Sigmoid colon (tissue), 4 donors: ENCODE data around the gene RAB3B.

Experiments used
- EP300 ChIP-seq, 4 donors: sonication (generic); formaldehyde crosslinking; IDR thresholded peaks; one replicate each; pipeline ENCODE4 v1.6.1; 2017; ENCODE audit warnings: antibody characterized with exemption in 4 of 4
- POLR2A ChIP-seq, 2 donors: fragments of 450-650 bp; IDR thresholded peaks; one replicate each; pipeline ENCODE4 v1.6.1; 2016; ENCODE audit warnings: antibody characterized with exemption in 2 of 2, mild to moderate bottlenecking in 2 of 2, moderate library complexity in 2 of 2
- POLR2AphosphoS5 ChIP-seq, 4 donors: sonication (generic); formaldehyde crosslinking; IDR thresholded peaks; one replicate each; pipeline ENCODE4 v1.6.1; 2017; ENCODE audit warnings: antibody characterized with exemption in 4 of 4
- TF ChIP-seq, protein P1 (sequence below), 4 experiments: fragments of 450-650 bp in 3 of 4; fragments of 200-600 bp in 1 of 4; IDR thresholded peaks; one replicate each; pipeline ENCODE4 v1.5.1; 2016 to 2019; ENCODE audit warnings: antibody characterized with exemption in 4 of 4, mild to moderate bottlenecking in 3 of 4, moderate library complexity in 2 of 4

DNA sequence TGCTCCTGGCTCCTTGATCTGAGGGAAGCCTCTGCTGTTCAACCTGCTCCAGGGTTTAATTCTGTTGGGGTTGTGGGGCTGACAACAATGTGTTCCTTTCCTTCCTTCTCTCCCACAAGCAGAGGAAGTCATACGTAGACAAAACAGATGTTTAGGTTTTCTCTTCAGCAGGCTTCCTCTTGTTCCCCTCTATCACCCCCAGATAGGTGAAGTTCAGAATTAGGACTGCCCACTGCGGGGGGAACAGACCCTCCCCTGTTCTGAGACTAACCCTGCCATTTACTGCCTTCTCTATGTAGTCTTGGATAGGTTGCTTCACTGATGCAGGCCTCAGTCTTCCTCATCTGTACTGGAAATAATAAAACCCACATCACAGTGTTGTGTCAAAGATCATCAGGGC is 82.0 kb downstream of the RAB3B start:
- TF ChIP-seq, protein P1, sequence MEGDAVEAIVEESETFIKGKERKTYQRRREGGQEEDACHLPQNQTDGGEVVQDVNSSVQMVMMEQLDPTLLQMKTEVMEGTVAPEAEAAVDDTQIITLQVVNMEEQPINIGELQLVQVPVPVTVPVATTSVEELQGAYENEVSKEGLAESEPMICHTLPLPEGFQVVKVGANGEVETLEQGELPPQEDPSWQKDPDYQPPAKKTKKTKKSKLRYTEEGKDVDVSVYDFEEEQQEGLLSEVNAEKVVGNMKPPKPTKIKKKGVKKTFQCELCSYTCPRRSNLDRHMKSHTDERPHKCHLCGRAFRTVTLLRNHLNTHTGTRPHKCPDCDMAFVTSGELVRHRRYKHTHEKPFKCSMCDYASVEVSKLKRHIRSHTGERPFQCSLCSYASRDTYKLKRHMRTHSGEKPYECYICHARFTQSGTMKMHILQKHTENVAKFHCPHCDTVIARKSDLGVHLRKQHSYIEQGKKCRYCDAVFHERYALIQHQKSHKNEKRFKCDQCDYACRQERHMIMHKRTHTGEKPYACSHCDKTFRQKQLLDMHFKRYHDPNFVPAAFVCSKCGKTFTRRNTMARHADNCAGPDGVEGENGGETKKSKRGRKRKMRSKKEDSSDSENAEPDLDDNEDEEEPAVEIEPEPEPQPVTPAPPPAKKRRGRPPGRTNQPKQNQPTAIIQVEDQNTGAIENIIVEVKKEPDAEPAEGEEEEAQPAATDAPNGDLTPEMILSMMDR (IDR thresholded peaks at IDR 0.05) = no peak
- TF ChIP-seq EP300 (IDR thresholded peaks at IDR 0.05) = no peak
- TF ChIP-seq POLR2AphosphoS5 (IDR thresholded peaks at IDR 0.05) = no peak
- no peak for TF ChIP-seq POLR2A (IDR thresholded peaks at IDR 0.05)
